HepG2 (cell line): ENCODE data around the gene RNF25. TPM values are rescaled to one million over a fixed set of nuclear protein-coding genes. Genes with fewer than 3 reads are reported as not detected.

ENCODE experiments used
- AHR ChIP-seq: IDR thresholded peaks from 2 replicates; pipeline ENCODE4 v1.6.1; 2018; ENCODE audit warnings: missing genetic modification reagents, missing compliant biosample characterization
- ARID3A ChIP-seq: IDR thresholded peaks from 2 replicates; pipeline ENCODE4 v1.6.1; 2012; ENCODE audit warnings: low read depth, low read length, improper control_type of control experiment
- E2F1 ChIP-seq: sonication (generic); formaldehyde crosslinking; IDR thresholded peaks from 2 replicates; pipeline ENCODE4 v1.5.0; 2020; ENCODE audit warnings: missing genetic modification reagents
- ELF3 ChIP-seq: IDR thresholded peaks from 2 replicates; pipeline ENCODE4 v1.6.1; 2016; ENCODE audit warnings: missing genetic modification reagents, missing compliant biosample characterization
- ESRRA ChIP-seq: sonication (generic); formaldehyde crosslinking; IDR thresholded peaks from 2 replicates; pipeline ENCODE4 v1.5.1; 2020; ENCODE audit warnings: mild to moderate bottlenecking, low read depth, missing genetic modification reagents
- HDAC6 ChIP-seq: fragments of 200-600 bp; sonication (generic); IDR thresholded peaks from 2 replicates; pipeline ENCODE4 v1.7.0; 2017; ENCODE audit warnings: mild to moderate bottlenecking, antibody characterized with exemption, low read length, low read depth
- HIVEP1 ChIP-seq: sonication (generic); formaldehyde crosslinking; IDR thresholded peaks from 2 replicates; pipeline ENCODE4 v1.4.0; 2020; ENCODE audit warnings: mild to moderate bottlenecking, missing genetic modification reagents
- HOXA3 ChIP-seq: sonication (generic); formaldehyde crosslinking; IDR thresholded peaks from 2 replicates; pipeline ENCODE4 v1.5.0; 2020; ENCODE audit warnings: missing genetic modification reagents
- KAT8 ChIP-seq: IDR thresholded peaks from 2 replicates; pipeline ENCODE4 v1.6.1; 2016; ENCODE audit warnings: missing genetic modification reagents, missing compliant biosample characterization
- KDM1A ChIP-seq: IDR thresholded peaks from 2 replicates; pipeline ENCODE4 v1.6.1; 2016; ENCODE audit warnings: missing compliant biosample characterization
- MEIS1 ChIP-seq: sonication (generic); formaldehyde crosslinking; IDR thresholded peaks from 2 replicates; pipeline ENCODE4 v1.9.0; 2021; ENCODE audit warnings: mild to moderate bottlenecking, missing genetic modification reagents, moderate library complexity, borderline replicate concordance
- POGK ChIP-seq: sonication (generic); formaldehyde crosslinking; conservative IDR thresholded peaks from 2 replicates; pipeline ENCODE4 v1.8.0; 2022; ENCODE audit warnings: mild to moderate bottlenecking, moderate library complexity, missing genetic modification reagents
- PREB ChIP-seq: sonication (generic); formaldehyde crosslinking; IDR thresholded peaks from 2 replicates; pipeline ENCODE4 v1.4.0; 2020; ENCODE audit warnings: missing genetic modification reagents
- SMARCE1 ChIP-seq: fragments of 450-650 bp; IDR thresholded peaks from 2 replicates; pipeline ENCODE4 v1.6.1; 2017; ENCODE audit warnings: borderline replicate concordance
- SNAPC5 ChIP-seq: sonication (generic); formaldehyde crosslinking; IDR thresholded peaks from 2 replicates; pipeline ENCODE4 v1.8.1; 2023; ENCODE audit warnings: mild to moderate bottlenecking, missing genetic modification reagents, borderline replicate concordance
- YEATS4 ChIP-seq: sonication (generic); formaldehyde crosslinking; IDR thresholded peaks from 2 replicates; pipeline ENCODE4 v1.4.0; 2020; ENCODE audit warnings: missing genetic modification reagents, borderline replicate concordance
- ZNF253 ChIP-seq: sonication (generic); formaldehyde crosslinking; IDR thresholded peaks from 2 replicates; pipeline ENCODE4 v1.8.0; 2022; ENCODE audit warnings: mild to moderate bottlenecking, missing genetic modification reagents, borderline replicate concordance
- ZNF350 ChIP-seq: sonication (generic); formaldehyde crosslinking; IDR thresholded peaks from 2 replicates; pipeline ENCODE4 v1.4.0; 2020; ENCODE audit warnings: mild to moderate bottlenecking, low read depth, missing genetic modification reagents, borderline replicate concordance
- ZNF547 ChIP-seq: sonication (generic); formaldehyde crosslinking; IDR thresholded peaks from 2 replicates; pipeline ENCODE4 v1.5.1; 2020; ENCODE audit warnings: mild to moderate bottlenecking, missing genetic modification reagents
- ZNF576 ChIP-seq: sonication (generic); formaldehyde crosslinking; IDR thresholded peaks from 2 replicates; pipeline ENCODE4 v1.4.0; 2020; ENCODE audit warnings: mild to moderate bottlenecking, missing genetic modification reagents
- ZNF644 ChIP-seq: IDR thresholded peaks from 2 replicates; pipeline ENCODE4 v1.6.1; 2016; ENCODE audit warnings: low read depth
- ZNF670 ChIP-seq: sonication (generic); formaldehyde crosslinking; IDR thresholded peaks from 2 replicates; pipeline ENCODE4 v1.8.0; 2022; ENCODE audit warnings: mild to moderate bottlenecking, missing genetic modification reagents, borderline replicate concordance
- ZSCAN9 ChIP-seq: IDR thresholded peaks from 2 replicates; pipeline ENCODE4 v1.6.1; 2016; ENCODE audit warnings: borderline replicate concordance
- polyA plus RNA-seq, 8 experiments: library from polyadenylated mRNA; depleted of rRNA in 3 of 8; stranded (reverse) in 7 of 8; unstranded in 1 of 8; fragments of >200 nt; fragmentation: Illumina TruSeq in 4 of 8; extraction: Trizol in 4 of 8; gene quantifications; 2 replicates each; pipeline versions ENCODE4 v1.2.1 to v1.2.3, GENCODE V29; 2011 to 2016; ENCODE audit warnings: low read depth in 4 of 8, missing spikeins in 1 of 8, mixed read lengths in 1 of 8; ENCODE audit not compliant: insufficient read depth in 1 of 8
- total RNA-seq, 5 experiments: library from RNA; depleted of rRNA; stranded (reverse); fragments of >200 nt; fragmentation: Illumina TruSeq; extraction: Trizol; gene quantifications; 2 replicates each; pipeline ENCODE4 v1.2.3, GENCODE V29; 2016; ENCODE audit warnings: low read depth in 1 of 5

RNF25 gene
- total and polyA plus RNA-seq, 2 of the 13 experiments (the other 11 are each of a cell fraction or from before 2014, with no cell fraction given), result 37.0 to 87.6 TPM

GRCh38 chr2:218671654-218672566, at the start of gene RNF25, which contains the start of gene STK36 (continued):
- TF ChIP-seq ZNF644 (CRISPR knock-in tag), result no peak
- peak; percentile 80; the same call in 1 of the 2 replicates for TF ChIP-seq MEIS1
- TF ChIP-seq HIVEP1, result peak; percentile 62; the same call in 1 of the 2 replicates
- no peak for TF ChIP-seq SMARCE1
- no peak for TF ChIP-seq AHR (CRISPR knock-in tag)
- peak; percentile 94 for TF ChIP-seq ELF3
- TF ChIP-seq ZNF253 (CRISPR knock-in tag), result peak; percentile 71; the same call in 1 of the 2 replicates
- peak; percentile 77; the same call in 1 of the 2 replicates for TF ChIP-seq ZNF547 (CRISPR knock-in tag)
- no peak for TF ChIP-seq POGK (CRISPR knock-in tag)
- TF ChIP-seq SNAPC5 (CRISPR knock-in tag), result 0 out of 2 replicates have a peak, but pooled peaks have one; percentile 28
- peak; percentile 82; the same call in 1 of the 2 replicates for TF ChIP-seq ZNF576 (CRISPR knock-in tag)
- TF ChIP-seq ESRRA, result 0 out of 2 replicates have a peak, but pooled peaks have one; percentile 29
- TF ChIP-seq ZNF670 (CRISPR knock-in tag), result no peak; the same call in 1 of the 2 replicates
- TF ChIP-seq ARID3A, result peak; percentile 20; the same call in 1 of the 2 replicates
- TF ChIP-seq KDM1A (CRISPR knock-in tag), result 0 out of 2 replicates have a peak, but pooled peaks have one; percentile 53
- no peak for TF ChIP-seq HDAC6
- peak; percentile 97 for TF ChIP-seq KAT8
- TF ChIP-seq YEATS4 (CRISPR knock-in tag), result peak; percentile 84
- peak; percentile 92 for TF ChIP-seq ZNF350 (CRISPR knock-in tag)
- TF ChIP-seq PREB (CRISPR knock-in tag), result no peak
- no peak for TF ChIP-seq E2F1 (CRISPR knock-in tag)
- peak; percentile 41; the same call in 1 of the 2 replicates for TF ChIP-seq ZSCAN9
- peak; percentile 79; the same call in 1 of the 2 replicates for TF ChIP-seq HOXA3 (CRISPR knock-in tag)
